Left kidney (tissue), 8 donors: ENCODE data around the gene GGN. TPM values are rescaled to one million over a fixed set of nuclear protein-coding genes. Genes with fewer than 3 reads are reported as not detected.
"Not testable (repeated sequence)": the region's sequence is repeated elsewhere in the genome, so short reads cannot be mapped to it uniquely, and the experiment has no call there.

ENCODE experiments used
- DNase-seq: peaks from one replicate; pipeline ENCODE4 v3.0.0-alpha.2; 2013
- long read RNA-seq, 8 donors: transcript quantifications; one replicate each; lab custom pipeline, GENCODE V29; 2026
- polyA plus RNA-seq: library from polyadenylated mRNA; unstranded; fragments of 120-200 nt; gene quantifications from one replicate; pipeline ENCODE4 v1.2.1, GENCODE V29; 2013; ENCODE audit not compliant: insufficient read length

The GGN gene, protein sequence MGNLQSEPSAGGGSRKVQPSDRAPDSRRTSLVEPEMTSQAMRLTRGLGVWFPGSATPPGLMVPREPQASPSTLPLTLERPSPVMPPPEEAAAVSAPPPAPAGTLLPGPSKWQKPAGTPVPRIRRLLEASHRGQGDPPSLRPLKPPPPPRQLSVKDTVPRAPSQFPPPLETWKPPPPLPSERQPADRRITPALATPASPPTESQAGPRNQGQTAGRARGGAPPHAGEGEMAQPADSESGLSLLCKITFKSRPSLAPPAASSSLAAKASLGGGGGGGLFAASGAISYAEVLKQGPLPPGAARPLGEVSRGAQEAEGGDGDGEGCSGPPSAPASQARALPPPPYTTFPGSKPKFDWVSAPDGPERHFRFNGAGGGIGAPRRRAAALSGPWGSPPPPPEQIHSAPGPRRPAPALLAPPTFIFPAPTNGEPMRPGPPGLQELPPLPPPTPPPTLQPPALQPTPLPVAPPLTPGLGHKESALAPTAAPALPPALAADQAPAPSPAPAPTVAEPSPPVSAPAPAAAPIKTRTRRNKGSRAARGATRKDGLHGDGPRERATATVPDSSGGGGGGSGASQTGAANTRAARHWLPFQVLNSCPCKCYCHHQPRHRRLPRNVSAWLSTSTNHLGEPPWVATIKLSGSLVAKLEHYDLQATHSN
- 0.48 TPM for polyA plus RNA-seq
- long read RNA-seq, donor 1, result 0 reads
- long read RNA-seq, donor 2, result 0 reads
- long read RNA-seq, donor 3, result 0 reads
- long read RNA-seq, donor 4, result 0 reads
- long read RNA-seq, donor 5, partial matches to known transcripts, result 0 of 1 reads
- long read RNA-seq, donor 5, other reads (novel, unspliced or antisense), result 0 of 1 reads
- long read RNA-seq, donor 6, result 0 reads
- long read RNA-seq, donor 7, partial matches to known transcripts, result 0 of 1 reads
- long read RNA-seq, donor 7, other reads (novel, unspliced or antisense), result 0 of 1 reads
- long read RNA-seq, donor 8, result 0 reads

DNA sequence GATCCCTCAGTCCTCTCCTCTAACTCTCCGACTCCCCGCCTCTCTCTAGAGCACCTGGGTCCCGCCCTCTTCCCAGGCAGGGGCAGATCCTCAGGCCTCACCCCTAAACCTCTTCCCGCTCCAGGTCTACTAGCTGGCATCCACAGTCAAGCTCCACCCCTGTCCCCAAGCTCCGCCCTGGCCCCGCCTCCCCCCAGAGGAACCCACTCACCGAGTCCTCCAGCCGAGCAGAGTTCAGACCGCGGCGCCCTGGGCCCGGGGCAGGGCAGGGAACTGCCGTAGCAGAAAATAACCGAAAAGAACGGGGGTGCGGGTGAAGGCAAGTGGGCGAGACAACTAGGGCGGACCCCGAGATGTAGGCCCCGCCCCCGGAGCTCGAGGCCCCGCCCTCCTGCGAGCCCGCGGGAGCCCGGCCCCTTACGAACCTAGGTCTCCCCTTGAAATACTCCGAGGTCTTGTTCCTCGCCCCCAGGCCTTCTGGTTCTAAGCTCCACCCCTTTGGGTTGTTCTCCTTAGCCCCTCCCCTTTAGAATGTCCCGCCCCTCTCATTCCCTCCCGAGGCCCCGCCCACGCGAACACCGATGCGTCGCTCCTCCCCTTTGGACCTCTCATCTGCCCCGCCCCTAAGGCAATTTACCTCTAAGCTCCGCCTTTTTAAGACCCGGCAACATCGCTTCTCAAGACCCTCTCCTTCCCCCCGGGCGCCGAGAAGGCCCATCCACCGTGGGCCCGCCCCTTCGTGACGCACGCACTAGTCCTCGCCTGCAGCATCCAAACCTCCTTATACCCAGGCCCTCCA, at the start of gene GGN:
TSS of gene GGN (minus strand) at position 485 of the 799 bp plus-strand sequence. CDS start 773 bp downstream, outside the sequence.
- DNase-seq, result peak; percentile 75

DNA sequence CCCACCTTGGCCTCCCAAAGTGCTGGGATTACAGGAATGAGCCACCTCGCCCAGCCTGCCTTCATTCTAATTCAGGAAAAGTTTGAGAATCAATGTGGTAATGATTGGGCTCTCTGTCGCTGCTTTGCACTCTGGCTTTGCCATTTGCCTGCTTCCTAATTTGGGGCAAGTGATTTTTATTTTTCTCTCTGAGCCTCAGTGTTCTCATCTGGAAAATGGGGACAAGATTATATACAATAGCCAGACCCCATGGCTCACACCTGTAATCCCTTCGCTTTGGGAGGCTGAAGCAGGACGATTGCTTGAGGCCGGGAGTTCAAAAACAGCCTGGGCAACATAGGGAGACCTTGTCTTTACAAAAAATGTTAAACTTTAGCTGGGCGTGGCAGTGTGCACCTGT, 49.5 kb upstream of the GGN start:
- DNase-seq, result no peak

DNA sequence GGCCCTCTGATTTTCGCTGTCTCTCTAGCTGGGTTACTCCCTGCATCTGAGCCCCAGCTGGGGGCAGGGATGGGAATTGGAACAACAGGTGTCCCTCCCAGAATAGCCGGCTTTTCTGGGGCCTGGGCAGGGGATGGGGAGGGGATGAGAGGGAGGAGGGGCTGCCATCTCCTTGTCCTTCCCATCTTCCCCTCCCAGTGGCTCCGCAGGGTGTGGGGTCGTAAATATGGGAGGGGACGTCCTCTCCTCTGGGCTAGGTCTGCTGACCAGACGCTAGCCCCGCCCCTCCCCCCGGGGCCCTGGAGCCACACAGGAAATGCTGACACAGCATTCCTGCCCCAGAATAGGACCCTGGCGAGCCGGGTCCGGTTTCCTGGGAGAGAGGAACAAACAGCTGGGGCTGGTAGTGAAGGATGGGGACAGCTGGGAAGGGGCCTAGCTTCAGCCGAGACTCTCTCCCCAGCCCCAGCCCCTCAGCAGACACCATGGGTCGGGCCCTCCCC, 46.8 kb upstream of the GGN start:
- DNase-seq, result peak; percentile 66

DNA sequence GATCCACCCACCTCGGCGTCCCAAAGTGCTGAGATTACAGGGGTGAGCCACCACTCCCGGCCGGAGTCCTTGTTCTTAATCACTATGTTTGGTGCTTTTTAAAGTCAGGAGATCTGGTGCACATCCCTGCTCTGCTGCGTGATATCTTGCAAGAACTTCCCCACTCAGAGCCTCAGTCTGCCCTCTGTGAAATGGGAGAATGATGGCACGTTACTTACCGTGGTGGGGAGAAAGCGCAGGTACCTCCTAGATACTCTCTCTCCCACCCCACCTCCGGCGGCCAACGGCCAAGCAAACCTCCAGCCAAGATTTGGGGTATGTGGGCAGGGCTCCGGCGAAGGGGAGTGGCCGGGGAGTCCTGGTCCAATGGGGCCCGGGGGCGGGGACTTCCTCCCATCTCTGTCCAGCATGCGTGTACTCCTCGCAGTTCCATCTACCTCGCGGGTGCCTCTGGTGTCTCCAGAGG, 45.5 kb upstream of the GGN start, which contains the start of gene RYR1:
TSS of gene RYR1 (plus strand) at position 424 of the 466 bp plus-strand sequence. CDS start 139 bp downstream, outside the sequence.
- peak; percentile 34 for DNase-seq

DNA sequence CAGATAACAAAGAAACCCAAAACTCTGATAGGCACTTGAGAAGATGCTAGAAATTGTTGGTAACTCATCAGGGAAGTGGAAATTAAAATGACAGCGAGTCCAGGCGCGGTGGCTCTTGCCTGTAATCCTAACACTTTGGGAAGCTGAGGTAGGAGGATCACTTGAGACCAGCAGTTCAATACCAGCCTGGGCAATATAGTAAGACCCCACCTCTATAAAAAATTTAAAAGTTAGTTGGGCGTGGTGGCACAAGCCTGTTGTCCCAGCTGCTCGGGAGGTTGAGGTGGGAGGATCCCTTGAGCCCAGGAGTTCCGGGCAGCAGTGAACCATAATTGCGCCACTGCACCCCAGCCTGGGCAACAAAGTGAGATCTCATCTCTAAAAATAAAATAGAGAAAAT, 43.1 kb upstream of the GGN start:
- no peak for DNase-seq

DNA sequence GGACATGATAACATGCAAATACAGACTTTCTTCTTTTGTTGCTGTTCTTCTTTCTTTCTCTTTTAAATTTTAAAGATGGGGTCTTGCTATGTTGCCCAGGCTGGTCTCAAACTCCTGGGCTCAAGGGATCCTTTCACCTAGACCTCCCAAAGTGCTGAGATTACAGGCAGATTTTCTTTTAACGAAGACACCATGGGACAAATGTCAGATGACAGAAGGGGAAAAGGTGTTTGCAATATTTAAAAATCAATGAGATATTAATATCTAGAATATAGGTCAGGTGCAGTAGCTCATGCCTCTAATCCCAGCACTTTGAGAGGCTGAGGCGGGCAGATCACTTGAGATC, 42.0 kb upstream of the GGN start:
- no peak for DNase-seq

DNA sequence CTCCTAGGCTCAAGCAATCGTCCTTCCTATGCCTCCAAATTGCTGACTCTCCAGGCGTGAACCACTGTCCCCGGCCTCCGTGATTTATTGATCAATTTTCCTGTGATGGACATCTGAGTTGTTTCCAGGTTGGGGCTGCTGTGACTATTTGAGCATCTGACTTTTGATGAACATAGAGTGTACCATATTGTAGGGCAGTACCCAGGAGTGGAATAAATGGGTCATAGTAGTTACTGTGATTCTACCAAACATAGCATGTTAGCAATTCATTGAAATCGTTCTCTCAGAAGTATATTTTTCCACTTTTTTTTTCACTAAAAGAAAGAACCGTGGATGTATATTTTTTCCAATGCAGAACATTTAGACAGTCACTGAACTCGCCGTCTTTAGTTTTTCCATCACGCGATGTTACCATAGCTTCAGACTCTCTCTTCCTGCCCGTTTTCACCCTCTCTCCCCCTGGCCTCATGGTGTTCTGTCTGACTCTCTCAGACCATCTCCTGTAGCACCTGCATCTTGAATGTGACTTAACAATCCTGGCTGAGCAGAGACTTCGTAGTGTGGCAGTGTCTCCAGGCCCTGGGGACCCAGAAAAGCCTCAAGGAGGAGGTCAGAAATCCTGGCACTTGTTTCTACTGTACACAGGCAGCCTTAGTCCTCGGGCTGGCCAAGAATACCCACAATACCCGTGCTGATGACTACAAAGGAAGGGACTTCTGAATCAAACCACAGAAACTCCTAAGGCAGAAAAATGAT, 41.4 kb upstream of the GGN start:
- DNase-seq, result no peak

DNA sequence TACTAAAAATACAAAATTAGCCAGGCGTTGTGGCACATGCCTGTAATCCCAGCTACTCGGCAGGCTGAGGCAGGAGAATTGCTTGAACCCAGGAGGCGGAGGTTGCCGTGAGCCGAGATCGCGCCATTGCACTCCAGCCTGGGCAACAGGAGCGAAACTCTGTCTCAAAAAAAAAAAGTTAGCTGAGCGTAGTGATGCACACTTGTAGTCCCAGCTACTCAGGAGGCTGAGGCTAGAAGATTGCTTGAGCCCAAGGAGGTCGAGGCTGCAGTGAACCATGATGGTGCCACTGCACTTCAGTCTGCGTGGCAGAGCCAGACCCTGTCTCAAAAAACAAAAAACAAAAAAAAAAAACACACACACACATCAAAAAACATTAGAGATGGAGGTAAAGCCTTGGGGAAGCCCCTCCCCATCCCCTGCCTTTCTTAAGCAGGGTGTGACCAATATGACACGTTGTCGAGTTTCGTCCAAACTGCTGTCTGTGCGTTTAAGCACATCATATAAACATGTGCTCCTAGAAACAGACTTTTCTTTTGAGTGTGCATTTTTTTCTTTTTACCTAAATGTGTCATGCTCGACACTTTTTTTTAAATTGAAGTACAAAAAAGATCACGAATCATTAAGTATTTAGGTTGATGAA, 39.3 kb upstream of the GGN start:
- not testable (repeated sequence) for DNase-seq

DNA sequence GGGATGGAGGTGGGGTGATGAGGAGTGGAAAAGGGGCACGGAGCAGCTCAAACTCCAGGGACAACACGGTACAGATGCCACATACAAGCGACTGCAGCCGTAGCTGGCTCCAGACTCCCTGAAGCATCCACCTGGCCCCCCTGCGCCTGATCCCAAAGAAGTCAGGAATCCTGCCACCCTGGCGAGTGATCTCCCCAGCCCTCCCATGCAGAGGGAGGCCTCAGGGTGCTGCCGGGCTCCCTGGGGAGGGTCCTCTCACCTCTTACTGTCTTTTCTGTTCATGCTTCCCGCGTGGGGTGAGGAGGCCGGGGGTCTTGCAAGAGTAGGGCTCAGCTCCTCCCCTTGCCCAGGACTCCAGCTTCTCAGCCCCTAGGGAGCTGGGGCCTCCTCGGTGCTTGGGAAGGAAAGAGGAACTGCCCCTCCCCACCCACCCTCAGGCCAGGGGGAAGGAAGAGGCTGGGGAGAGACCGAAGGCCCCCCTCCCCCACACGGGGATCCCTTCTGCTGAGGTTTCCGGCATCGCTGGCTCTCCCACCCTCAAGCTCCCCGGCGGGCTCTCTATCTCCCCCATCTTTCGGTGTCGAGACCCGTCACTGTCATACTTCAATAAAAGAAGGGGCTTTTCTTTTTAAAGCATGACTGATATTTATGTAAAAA, 38.1 kb upstream of the GGN start, which contains the start of gene RASGRP4:
TSS of gene RASGRP4 (minus strand) at position 410 of the 657 bp plus-strand sequence. CDS start at position 282, 128 bp downstream.
- DNase-seq, result no peak

DNA sequence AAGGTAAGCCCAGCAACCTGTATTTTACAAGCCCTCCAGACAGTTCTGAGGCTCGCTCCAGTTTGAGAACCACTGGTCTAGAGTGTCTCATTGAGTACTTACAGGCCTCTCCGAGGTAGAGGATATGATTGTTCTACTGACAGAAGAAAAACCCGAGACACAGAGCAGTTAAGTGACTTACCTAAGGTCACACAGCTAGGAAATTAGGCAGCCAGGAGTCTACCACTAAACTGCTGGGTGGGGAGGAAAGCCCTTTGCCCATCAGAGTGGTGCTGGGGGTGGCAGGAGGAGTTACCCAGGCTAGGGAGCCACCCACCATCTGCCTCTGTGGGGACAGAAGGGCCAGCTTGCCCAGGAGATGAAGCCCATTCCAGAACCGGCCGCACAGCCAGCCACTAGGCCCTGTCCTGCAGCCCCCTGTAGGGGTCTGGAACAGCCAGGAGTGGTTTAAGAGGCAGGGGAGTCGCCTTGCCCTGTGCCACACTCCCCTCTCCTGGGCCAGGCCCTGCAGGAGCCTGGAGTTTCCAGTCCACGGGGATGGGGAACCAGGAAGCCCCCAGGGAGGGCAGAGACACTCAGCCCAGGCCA, 37.5 kb upstream of the GGN start:
- DNase-seq, result no peak

DNA sequence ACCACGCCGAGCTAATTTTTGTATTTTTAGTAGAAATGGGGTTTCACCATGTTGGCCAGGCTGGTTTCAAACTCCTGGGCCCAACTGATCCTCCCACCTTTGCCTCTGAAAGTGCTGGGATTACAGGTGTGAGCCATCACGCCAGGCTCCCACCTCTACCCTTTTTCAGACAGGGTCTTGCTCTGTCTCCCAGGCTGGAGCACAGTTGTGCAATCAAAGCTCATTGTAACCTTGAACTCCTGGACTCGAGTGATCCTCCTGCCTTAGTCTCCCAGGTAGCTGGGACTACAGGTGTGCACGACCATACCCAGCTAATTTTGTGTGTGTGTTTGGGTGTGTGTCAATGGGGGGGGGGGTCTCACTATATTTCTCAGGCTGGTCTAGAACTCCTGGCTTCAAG, 36.4 kb upstream of the GGN start:
- DNase-seq, result no peak

DNA sequence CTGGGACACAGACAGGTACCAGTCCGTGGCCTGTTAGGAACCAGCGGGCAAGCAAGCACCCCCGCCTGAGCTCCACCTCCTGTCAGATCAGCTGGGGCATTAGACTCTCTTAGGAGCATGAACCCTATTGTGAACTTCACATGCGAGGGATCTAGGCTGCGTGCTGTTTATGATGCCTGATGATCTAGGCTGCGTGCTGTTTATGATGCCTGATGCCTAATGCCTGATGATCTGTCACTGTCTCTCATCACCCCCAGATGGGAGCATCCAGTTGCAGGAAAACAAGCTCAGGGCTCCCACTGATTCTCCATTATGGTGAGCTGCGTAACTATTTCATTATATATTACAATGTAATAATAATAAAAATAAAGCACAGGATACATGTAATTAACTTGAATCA, 34.6 kb upstream of the GGN start:
- no peak for DNase-seq

DNA sequence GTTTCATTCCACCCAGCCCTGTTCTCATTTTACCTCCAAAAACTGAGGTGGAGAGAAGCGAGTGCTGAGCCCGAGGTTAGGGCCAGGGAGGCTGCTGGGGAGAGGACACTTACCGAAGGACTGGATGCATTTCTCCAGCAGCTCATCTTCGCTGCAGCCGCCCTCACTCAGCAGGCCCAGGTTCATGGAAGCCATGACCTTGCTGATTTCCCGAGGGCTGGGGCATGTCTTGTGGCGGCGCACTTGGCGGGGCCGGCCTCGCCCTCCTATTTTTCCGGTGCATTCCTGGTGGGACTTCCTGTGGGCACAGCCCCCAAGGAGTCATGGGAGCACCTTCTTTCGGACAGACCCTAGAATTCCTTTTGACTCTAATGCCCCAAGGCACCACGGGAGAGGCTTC, 34.0 kb upstream of the GGN start:
- DNase-seq, result no peak

DNA sequence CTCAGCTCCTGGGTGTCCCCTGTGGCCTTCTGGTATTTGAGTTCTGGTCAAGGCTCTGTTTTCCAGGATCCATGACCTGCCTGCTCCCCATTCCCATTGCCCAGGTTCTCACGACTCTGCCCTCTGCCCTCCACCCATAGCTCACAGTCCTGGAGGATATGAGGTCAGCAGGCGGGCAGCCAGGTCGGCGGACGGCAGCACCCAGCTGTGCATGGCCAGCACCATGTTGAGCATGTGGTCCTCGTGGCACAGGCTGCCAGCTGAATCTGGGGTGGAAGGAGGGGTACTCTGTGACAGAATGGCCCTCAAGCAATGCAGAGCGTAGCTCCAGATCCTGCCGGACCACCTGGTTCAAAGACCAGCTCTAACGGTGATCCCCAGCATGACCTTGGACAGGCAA, 33.1 kb upstream of the GGN start:
- no peak for DNase-seq

DNA sequence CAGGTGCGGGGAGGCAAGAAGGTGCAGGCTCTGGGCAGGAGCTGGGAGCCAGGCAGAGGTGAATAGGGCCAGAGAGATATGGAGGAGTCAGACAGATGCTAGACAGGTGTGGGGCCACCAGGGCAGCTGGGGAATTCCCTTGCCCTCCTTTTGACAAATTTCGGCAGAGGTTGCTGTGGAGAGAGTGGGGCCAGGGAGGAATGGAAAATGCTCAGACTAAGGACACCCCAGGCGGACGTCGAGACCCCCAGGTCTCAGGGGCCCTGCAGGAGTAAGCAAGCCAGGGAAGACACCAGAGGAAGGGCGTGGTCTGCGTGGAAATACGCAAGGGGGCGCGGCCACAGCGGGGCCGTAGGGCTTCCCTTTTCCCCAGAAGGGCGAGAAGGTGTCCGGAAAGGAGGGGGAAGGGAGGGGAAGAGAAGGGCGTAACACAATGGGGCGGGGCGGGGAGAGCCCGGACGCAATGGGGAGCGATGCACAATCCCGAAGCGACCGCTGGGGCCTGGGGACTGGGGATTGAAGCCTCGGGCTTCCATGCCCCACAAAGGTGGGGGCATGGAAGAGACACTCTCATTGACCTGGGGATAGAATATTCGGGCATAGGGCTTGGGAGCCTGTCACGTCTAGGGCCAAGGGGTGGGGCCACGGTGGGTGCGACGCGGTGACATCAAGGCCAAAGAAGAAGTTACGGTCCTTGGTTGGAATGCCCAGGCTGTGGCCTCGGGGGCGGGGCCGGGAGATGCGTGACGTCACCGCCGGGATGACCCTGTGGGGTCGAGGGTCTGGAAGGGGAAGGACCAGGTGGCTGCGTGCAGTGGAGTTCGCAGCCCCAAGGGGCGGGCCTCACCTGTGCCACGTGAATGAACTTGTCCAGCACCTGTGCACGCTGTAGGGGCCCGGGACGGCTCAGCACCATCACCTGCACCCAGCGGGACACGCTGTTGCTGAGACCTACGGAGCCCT, 30.0 kb upstream of the GGN start:
- no peak for DNase-seq

DNA sequence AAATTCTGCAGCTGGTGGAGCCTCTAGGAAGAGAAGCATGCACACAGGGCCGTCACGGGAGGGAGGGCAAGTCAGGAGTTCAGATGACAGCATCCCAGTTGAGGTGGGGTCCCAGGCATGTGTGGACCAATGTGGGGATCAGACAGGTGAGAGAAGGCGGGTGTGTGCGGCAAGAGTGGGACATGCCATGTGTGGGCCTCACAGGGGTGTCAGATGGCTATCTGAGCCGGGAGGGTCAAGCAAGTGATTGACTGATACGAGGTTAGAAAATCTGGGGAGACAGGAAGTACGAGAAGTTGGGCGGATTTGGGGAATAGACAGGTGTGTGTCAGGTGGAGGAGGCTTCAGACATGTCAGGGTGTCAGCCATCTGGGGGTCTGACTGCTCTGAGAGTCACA, 29.3 kb upstream of the GGN start:
- DNase-seq, result no peak

DNA sequence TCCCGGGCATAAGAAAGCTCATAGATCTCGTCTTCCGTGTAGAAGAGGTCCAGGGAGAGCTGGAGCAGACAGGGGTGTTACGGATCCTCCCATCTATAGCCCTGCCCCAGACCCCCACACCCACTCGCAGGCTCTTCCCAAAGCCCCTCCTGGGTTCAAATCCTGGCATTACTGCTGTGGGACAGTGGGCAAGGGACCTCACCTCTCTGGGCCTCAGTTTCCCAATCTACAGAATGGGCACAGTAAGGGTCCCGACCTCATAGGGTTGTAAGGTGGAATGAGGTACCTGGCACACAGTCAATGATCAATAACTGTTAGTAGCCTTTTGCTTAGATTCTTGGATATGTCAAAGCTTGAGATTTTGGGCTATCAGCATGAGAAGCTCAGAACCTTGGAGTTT, 25.6 kb upstream of the GGN start:
- DNase-seq, result no peak

DNA sequence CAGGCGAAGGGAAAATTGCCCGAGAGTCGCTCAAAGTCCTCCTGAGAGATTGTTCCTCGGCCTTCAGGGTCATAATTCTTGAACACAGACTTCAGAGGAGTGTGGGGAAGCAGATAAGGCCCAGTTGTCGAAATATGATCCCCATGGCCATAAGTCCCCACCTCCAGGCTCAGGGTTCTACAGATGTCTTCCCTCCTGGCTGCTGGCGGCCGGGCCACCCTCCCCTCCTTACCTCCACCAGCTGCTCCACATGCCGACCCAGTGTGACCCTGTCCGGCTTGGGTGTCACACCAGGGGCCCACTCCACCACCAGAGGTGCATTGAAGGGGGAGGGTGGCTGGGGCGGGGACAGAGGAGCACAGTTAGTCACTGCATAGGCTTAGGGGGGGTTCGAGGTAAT, 25.1 kb upstream of the GGN start:
- DNase-seq, result no peak
